ENCODE data around the gene FBXW9. TPM values are rescaled to one million over a fixed set of nuclear protein-coding genes. Genes with fewer than 3 reads are reported as not detected.

Gene FBXW9
- total and polyA plus RNA-seq, 2 of the 13 experiments (the other 11 are each of a cell fraction or from before 2014, with no cell fraction given): 5.7 to 6.1 TPM

DNA sequence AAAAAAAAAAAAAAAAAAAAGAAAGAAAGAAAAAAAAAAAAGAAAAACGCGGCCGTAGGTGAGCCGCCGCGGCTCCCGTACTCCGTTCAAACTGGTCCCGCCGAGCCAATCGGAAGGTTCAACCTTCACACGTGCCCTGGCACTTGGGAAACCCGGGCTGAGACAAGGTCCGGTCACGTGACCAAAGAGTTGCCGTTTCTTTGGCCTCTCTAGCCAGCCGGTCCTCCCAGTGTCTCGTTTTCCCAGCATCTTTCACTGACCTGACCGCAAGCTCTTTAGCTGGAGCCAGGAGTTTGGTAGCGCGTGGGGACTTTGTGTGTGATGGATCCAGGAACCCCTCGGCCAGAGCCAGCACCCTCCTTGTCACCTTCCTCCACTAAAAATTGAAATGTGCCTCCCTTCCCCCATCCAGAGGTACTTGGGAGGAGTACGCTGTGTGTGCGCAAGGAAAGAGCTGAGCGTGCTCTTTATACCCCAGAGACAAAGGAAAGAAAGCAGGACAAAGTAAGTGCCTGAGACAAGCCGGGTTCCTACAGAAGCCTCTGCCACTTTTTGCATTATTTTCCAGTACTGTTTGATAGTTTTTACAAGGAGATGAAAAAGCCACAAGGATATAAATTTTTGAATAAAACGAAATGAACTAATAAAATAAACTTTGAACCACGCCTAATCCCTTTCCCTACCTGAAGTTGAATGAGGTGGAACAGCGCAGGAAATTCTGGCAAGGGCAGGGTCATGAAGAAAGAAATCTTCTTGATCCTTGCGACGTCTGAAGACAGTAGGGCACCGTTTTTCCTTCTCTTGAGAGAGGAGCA, 26.3 kb upstream of the FBXW9 start (continued):
- TF ChIP-seq, protein P1, sequence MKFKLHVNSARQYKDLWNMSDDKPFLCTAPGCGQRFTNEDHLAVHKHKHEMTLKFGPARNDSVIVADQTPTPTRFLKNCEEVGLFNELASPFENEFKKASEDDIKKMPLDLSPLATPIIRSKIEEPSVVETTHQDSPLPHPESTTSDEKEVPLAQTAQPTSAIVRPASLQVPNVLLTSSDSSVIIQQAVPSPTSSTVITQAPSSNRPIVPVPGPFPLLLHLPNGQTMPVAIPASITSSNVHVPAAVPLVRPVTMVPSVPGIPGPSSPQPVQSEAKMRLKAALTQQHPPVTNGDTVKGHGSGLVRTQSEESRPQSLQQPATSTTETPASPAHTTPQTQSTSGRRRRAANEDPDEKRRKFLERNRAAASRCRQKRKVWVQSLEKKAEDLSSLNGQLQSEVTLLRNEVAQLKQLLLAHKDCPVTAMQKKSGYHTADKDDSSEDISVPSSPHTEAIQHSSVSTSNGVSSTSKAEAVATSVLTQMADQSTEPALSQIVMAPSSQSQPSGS (CRISPR knock-in tag; IDR thresholded peaks at IDR 0.05): peak; percentile 71
- TF ChIP-seq, protein P2, sequence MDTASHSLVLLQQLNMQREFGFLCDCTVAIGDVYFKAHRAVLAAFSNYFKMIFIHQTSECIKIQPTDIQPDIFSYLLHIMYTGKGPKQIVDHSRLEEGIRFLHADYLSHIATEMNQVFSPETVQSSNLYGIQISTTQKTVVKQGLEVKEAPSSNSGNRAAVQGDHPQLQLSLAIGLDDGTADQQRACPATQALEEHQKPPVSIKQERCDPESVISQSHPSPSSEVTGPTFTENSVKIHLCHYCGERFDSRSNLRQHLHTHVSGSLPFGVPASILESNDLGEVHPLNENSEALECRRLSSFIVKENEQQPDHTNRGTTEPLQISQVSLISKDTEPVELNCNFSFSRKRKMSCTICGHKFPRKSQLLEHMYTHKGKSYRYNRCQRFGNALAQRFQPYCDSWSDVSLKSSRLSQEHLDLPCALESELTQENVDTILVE (CRISPR knock-in tag; IDR thresholded peaks at IDR 0.05): peak; percentile 46; the same call in 1 of the 2 replicates
- TF ChIP-seq TSC22D2 (CRISPR knock-in tag; IDR thresholded peaks at IDR 0.05; ENCODE audit: borderline replicate concordance) (no peak), SYNCRIP (IDR thresholded peaks at IDR 0.05; ENCODE audit: insufficient read depth, low read depth, low read length) (no peak), ZNF547 (CRISPR knock-in tag; IDR thresholded peaks at IDR 0.05) (no peak), ZNF556 (CRISPR knock-in tag; IDR thresholded peaks at IDR 0.05; ENCODE audit: borderline replicate concordance) (no peak), FOXA1 (IDR thresholded peaks at IDR 0.05) (no peak), FOXA1 (CRISPR knock-in tag; IDR thresholded peaks at IDR 0.05) (no peak), ZFP36L1 (CRISPR knock-in tag; IDR thresholded peaks at IDR 0.05) (peak; percentile 56; the same call in 1 of the 2 replicates), KDM5A (IDR thresholded peaks at IDR 0.05; ENCODE audit: borderline replicate concordance, low read length) (peak; percentile 50; the same call in 1 of the 2 replicates), GPN1 (CRISPR knock-in tag; IDR thresholded peaks at IDR 0.05; ENCODE audit: borderline replicate concordance) (no peak)
- TF ChIP-seq, protein P3, sequence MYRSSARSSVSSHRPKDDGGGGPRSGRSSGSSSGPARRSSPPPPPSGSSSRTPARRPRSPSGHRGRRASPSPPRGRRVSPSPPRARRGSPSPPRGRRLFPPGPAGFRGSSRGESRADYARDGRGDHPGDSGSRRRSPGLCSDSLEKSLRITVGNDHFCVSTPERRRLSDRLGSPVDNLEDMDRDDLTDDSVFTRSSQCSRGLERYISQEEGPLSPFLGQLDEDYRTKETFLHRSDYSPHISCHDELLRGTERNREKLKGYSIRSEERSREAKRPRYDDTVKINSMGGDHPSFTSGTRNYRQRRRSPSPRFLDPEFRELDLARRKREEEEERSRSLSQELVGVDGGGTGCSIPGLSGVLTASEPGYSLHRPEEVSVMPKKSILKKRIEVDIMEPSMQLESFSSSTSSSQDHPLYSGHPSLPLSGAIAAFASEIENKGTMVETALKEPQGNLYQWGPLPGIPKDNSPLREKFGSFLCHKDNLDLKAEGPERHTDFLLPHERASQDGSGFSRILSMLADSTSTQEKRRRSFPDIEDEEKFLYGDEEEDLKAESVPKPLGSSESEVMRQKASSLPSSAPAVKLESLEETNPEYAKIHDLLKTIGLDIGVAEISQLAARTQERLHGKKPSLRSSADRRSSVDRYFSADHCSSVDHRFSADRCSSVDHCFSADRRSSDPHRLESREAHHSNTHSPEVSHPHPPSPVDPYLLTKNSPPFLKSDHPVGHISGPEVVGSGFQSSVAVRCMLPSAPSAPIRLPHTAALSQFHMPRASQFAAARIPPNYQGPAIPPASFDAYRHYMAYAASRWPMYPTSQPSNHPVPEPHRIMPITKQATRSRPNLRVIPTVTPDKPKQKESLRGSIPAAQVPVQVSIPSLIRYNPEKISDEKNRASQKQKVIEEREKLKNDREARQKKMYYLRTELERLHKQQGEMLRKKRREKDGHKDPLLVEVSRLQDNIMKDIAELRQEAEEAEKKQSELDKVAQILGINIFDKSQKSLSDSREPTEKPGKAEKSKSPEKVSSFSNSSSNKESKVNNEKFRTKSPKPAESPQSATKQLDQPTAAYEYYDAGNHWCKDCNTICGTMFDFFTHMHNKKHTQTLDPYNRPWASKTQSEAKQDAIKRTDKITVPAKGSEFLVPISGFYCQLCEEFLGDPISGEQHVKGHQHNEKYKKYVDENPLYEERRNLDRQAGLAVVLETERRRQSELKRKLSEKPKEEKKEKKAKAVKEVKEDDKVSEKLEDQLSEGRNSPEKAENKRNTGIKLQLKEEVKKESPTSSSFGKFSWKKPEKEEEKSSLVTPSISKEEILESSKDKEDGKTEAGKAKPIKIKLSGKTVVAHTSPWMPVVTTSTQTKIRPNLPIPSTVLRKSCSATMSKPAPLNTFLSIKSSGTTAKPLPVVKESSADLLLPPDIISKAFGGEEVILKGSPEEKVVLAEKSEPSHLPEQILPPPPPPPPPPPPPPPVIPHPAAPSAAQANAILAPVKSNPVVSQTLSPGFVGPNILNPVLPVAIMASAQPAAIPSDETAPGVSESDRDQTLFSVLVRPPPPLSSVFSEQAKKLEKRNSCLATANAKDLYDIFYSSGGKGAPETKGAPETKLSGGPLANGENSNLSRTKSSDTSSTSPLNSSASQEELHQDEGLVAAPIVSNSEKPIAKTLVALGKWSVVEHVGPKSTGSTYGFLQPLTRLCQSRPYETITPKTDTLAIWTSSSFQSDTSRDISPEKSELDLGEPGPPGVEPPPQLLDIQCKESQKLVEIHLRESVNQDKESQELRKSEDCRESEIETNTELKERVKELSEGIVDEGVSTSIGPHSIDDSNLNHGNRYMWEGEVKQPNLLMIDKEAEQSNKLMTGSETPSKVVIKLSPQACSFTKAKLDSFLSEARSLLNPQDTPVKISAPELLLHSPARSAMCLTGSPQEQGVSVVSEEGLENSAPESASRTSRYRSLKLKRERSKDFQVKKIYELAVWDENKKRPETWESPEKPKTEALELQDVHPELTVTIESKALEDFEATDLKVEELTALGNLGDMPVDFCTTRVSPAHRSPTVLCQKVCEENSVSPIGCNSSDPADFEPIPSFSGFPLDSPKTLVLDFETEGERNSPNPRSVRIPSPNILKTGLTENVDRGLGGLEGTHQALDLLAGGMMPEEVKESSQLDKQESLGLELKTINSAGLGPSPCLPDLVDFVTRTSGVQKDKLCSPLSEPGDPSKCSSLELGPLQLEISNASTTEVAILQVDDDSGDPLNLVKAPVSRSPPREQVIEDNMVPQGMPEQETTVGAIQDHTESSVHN (CRISPR knock-in tag; IDR thresholded peaks at IDR 0.05): 0 out of 2 replicates have a peak, but pooled peaks have one; percentile 48
- TF ChIP-seq, protein P4, sequence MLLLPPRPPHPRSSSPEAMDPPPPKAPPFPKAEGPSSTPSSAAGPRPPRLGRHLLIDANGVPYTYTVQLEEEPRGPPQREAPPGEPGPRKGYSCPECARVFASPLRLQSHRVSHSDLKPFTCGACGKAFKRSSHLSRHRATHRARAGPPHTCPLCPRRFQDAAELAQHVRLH (CRISPR knock-in tag; IDR thresholded peaks at IDR 0.05; ENCODE audit: borderline replicate concordance, low read depth): peak; percentile 50; the same call in 1 of the 2 replicates
- TF ChIP-seq, protein P5, sequence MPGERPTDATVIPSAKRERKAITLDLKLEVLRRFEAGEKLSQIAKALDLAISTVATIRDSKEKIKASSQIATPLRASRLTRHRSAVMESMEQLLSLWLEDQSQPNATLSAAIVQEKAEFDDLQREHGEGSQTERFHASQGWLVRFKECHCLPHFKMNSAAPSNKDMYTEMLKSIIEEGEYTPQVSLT (CRISPR knock-in tag; IDR thresholded peaks at IDR 0.05; ENCODE audit: borderline replicate concordance, low read depth): no peak
- TF ChIP-seq, protein P6, sequence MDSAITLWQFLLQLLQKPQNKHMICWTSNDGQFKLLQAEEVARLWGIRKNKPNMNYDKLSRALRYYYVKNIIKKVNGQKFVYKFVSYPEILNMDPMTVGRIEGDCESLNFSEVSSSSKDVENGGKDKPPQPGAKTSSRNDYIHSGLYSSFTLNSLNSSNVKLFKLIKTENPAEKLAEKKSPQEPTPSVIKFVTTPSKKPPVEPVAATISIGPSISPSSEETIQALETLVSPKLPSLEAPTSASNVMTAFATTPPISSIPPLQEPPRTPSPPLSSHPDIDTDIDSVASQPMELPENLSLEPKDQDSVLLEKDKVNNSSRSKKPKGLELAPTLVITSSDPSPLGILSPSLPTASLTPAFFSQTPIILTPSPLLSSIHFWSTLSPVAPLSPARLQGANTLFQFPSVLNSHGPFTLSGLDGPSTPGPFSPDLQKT (CRISPR knock-in tag; IDR thresholded peaks at IDR 0.05; ENCODE audit: borderline replicate concordance): no peak
